SK-N-MC (cell line): ENCODE data around the gene LGMN.

Experiments used
- EZH2 ChIP-seq: fragments of 200-600 bp; sonication (generic); IDR thresholded peaks from one replicate; pipeline ENCODE4 v1.6.1; 2017; ENCODE audit warnings: antibody characterized with exemption
- POLR2AphosphoS5 ChIP-seq: IDR thresholded peaks from 2 replicates; pipeline ENCODE4 v1.6.1; 2012; ENCODE audit warnings: mild to moderate bottlenecking, low read depth, low read length, borderline replicate concordance

GRCh38 chr14:92755495-92755894 is 7.1 kb upstream of the LGMN start:
- no peak for TF ChIP-seq EZH2
- TF ChIP-seq POLR2AphosphoS5 = no peak
